NCI-H82 treated with DMSO at 0.1 percent for 48 hours (cell line): ENCODE results near the gene TAB2.
"Not testable (repeated sequence)": the region's sequence is repeated elsewhere in the genome, so short reads cannot be mapped to it uniquely, and the experiment has no call there.

Experiments used
- DNase-seq: peaks from one replicate; lab custom pipeline; 2025; ENCODE audit not compliant: unreplicated experiment; lab: John Stamatoyannopoulos, UW

TAB2 gene

GRCh38 chr6:149456311-149457021 lies 139.0 kb downstream of the TAB2 start:
- DNase-seq: no peak

GRCh38 chr6:149457316-149457884 lies 139.9 kb downstream of the TAB2 start:
- DNase-seq: no peak

GRCh38 chr6:149458196-149458595 lies 140.7 kb downstream of the TAB2 start:
- DNase-seq: no peak

GRCh38 chr6:149458806-149459205 lies 141.3 kb downstream of the TAB2 start:
- DNase-seq: no peak

GRCh38 chr6:149459761-149460160 lies 142.2 kb downstream of the TAB2 start:
- no peak for DNase-seq

- DNase-seq: not testable (repeated sequence)
Measured at GRCh38 chr6:149460249-149460648, 142.7 kb downstream of the TAB2 start.
